ENCODE measurements around the gene TENM4. TPM values are rescaled to one million over a fixed set of nuclear protein-coding genes. Genes with fewer than 3 reads are reported as not detected.

TENM4 gene
- total and polyA plus RNA-seq, 4 donors: 0.02 to 0.33 (median 0.14) TPM

DNA sequence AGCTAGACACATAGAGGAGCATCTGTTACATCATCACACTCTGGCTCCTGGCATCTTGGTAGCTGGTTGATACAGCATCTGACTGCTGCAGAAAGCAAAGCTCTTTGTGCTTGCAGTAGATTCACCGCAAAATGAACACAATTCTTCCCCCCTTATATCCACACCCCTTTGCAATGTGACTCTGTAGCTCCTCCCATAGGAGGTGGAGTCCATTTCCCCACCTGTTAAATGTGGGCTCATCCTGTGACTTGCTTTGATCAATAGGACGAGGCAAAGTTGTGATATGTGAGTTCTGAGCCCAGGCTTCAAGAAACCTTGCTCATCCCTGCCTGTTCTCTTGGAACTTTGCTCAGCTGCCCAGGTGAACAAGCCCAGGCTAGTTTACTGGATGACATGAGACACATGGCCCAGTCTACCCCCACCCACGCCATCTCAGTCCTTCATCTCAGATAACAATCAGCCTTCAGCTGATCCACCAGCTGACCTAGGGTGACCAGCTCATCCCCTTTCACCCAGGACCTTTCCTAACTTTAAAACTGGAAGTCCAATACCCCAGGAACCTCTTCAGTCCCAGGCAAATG is 272.2 kb downstream of the TENM4 start:
- Histone ChIP-seq H3K4me1 (ENCODE audit: control insufficient read depth in 4 of 4, insufficient read depth in 4 of 4, low read length in 3 of 4) (no peaks in the 10 kb centered on the region), H3K27ac (ENCODE audit: low read depth in 1 of 2, low read length in 2 of 2) (no peak overlapping the region), H3K9me3 (ENCODE audit: control insufficient read depth in 4 of 4, low read length in 3 of 4) (no peaks in the 10 kb centered on the region), H3K27me3 (ENCODE audit: control insufficient read depth in 4 of 4, insufficient read depth in 4 of 4, low read length in 3 of 4) (no peaks in the 10 kb centered on the region), H3K9ac (ENCODE audit: low read depth in 1 of 2, low read length in 2 of 2) (no peak overlapping the region), H3K36me3 (ENCODE audit: control insufficient read depth in 4 of 4, insufficient read depth in 3 of 4, low read depth in 1 of 4, low read length in 3 of 4) (no peaks in the 10 kb centered on the region), H3K4me3 (ENCODE audit: low read depth in 1 of 3, low read length in 3 of 3) (no peak overlapping the region)
- WGBS: 44% methylated on average over 3 of the region's 3 CpGs
- no peak for DNase-seq (ENCODE audit: low spot score)
- TF ChIP-seq, protein P1, sequence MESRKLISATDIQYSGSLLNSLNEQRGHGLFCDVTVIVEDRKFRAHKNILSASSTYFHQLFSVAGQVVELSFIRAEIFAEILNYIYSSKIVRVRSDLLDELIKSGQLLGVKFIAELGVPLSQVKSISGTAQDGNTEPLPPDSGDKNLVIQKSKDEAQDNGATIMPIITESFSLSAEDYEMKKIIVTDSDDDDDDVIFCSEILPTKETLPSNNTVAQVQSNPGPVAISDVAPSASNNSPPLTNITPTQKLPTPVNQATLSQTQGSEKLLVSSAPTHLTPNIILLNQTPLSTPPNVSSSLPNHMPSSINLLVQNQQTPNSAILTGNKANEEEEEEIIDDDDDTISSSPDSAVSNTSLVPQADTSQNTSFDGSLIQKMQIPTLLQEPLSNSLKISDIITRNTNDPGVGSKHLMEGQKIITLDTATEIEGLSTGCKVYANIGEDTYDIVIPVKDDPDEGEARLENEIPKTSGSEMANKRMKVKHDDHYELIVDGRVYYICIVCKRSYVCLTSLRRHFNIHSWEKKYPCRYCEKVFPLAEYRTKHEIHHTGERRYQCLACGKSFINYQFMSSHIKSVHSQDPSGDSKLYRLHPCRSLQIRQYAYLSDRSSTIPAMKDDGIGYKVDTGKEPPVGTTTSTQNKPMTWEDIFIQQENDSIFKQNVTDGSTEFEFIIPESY (IDR thresholded peaks at IDR 0.05): no peak
- TF ChIP-seq, protein P2, sequence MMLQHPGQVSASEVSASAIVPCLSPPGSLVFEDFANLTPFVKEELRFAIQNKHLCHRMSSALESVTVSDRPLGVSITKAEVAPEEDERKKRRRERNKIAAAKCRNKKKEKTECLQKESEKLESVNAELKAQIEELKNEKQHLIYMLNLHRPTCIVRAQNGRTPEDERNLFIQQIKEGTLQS (IDR thresholded peaks at IDR 0.05): no peak
- TF ChIP-seq SP1 (IDR thresholded peaks at IDR 0.05): no peak
- TF ChIP-seq GABPA (IDR thresholded peaks at IDR 0.05 in 1 of 2, conservative IDR thresholded peaks at IDR 0.05 in 1 of 2): no peak
- TF ChIP-seq, protein P3, sequence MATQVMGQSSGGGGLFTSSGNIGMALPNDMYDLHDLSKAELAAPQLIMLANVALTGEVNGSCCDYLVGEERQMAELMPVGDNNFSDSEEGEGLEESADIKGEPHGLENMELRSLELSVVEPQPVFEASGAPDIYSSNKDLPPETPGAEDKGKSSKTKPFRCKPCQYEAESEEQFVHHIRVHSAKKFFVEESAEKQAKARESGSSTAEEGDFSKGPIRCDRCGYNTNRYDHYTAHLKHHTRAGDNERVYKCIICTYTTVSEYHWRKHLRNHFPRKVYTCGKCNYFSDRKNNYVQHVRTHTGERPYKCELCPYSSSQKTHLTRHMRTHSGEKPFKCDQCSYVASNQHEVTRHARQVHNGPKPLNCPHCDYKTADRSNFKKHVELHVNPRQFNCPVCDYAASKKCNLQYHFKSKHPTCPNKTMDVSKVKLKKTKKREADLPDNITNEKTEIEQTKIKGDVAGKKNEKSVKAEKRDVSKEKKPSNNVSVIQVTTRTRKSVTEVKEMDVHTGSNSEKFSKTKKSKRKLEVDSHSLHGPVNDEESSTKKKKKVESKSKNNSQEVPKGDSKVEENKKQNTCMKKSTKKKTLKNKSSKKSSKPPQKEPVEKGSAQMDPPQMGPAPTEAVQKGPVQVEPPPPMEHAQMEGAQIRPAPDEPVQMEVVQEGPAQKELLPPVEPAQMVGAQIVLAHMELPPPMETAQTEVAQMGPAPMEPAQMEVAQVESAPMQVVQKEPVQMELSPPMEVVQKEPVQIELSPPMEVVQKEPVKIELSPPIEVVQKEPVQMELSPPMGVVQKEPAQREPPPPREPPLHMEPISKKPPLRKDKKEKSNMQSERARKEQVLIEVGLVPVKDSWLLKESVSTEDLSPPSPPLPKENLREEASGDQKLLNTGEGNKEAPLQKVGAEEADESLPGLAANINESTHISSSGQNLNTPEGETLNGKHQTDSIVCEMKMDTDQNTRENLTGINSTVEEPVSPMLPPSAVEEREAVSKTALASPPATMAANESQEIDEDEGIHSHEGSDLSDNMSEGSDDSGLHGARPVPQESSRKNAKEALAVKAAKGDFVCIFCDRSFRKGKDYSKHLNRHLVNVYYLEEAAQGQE (IDR thresholded peaks at IDR 0.05): no peak
- TF ChIP-seq JUND (IDR thresholded peaks at IDR 0.05): no peak
- no peak for TF ChIP-seq FOXA2 (IDR thresholded peaks at IDR 0.05)
- no peak for TF ChIP-seq HNF4G (IDR thresholded peaks at IDR 0.05)
- no peak for TF ChIP-seq YY1 (IDR thresholded peaks at IDR 0.05)
- TF ChIP-seq, protein P4, sequence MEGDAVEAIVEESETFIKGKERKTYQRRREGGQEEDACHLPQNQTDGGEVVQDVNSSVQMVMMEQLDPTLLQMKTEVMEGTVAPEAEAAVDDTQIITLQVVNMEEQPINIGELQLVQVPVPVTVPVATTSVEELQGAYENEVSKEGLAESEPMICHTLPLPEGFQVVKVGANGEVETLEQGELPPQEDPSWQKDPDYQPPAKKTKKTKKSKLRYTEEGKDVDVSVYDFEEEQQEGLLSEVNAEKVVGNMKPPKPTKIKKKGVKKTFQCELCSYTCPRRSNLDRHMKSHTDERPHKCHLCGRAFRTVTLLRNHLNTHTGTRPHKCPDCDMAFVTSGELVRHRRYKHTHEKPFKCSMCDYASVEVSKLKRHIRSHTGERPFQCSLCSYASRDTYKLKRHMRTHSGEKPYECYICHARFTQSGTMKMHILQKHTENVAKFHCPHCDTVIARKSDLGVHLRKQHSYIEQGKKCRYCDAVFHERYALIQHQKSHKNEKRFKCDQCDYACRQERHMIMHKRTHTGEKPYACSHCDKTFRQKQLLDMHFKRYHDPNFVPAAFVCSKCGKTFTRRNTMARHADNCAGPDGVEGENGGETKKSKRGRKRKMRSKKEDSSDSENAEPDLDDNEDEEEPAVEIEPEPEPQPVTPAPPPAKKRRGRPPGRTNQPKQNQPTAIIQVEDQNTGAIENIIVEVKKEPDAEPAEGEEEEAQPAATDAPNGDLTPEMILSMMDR (IDR thresholded peaks at IDR 0.05; ENCODE audit: low read depth, low read length, missing input control): no peak
- TF ChIP-seq RAD21 (IDR thresholded peaks at IDR 0.05): no peak
- TF ChIP-seq EGR1 (IDR thresholded peaks at IDR 0.05; ENCODE audit: low read depth in 2 of 2): no peak
- TF ChIP-seq RXRA (IDR thresholded peaks at IDR 0.05): no peak
- TF ChIP-seq, protein P5, sequence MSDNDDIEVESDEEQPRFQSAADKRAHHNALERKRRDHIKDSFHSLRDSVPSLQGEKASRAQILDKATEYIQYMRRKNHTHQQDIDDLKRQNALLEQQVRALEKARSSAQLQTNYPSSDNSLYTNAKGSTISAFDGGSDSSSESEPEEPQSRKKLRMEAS (IDR thresholded peaks at IDR 0.05): no peak
